Measurements from ENCODE around the gene APOL6. TPM values are rescaled to one million over a fixed set of nuclear protein-coding genes. Genes with fewer than 3 reads are reported as not detected.
A peak's percentile ranks its signal among the peaks of the same experiment; 100 is the strongest.
"Not testable (repeated sequence)": the region's sequence is repeated elsewhere in the genome, so short reads cannot be mapped to it uniquely, and the experiment has no call there.

Gene APOL6
- total RNA-seq, 1 donor, result 39.3 TPM

DNA sequence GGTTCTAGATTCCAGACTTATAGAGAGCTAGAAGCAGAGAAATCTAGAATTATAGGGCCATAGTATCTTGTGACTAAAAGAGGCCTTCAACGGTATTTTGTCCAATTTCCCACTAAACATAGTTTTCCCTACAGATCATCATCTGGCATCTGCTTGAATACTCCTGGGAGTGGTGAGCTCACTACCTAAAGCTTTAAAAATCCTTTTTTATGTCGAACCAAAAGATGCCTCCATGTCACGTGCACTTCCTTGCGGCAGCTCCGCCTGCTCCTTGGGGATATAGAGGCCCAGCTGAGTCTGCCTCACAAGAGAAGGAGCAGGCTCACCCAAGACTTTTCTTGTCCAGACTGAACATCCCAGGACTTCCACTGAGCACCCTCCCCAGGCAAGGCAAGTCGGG, 26.8 kb upstream of the APOL6 start:
- H3K4me3 ChIP-seq (ENCODE audit: low read depth, low read length), result no peak overlapping the region
- no peak for DNase-seq (ENCODE audit: low read depth)
- no peak for TF ChIP-seq CTCF (IDR thresholded peaks at IDR 0.05; ENCODE audit: insufficient read depth, low read depth, low read length)

- H3K4me3 ChIP-seq (ENCODE audit: low read depth, low read length), result no peak overlapping the region
- DNase-seq (ENCODE audit: low read depth), result no peak
- no peak for TF ChIP-seq CTCF (IDR thresholded peaks at IDR 0.05; ENCODE audit: insufficient read depth, low read depth, low read length)
Observed at GRCh38 chr22:35622191-35622913, 25.9 kb upstream of the APOL6 start.

DNA sequence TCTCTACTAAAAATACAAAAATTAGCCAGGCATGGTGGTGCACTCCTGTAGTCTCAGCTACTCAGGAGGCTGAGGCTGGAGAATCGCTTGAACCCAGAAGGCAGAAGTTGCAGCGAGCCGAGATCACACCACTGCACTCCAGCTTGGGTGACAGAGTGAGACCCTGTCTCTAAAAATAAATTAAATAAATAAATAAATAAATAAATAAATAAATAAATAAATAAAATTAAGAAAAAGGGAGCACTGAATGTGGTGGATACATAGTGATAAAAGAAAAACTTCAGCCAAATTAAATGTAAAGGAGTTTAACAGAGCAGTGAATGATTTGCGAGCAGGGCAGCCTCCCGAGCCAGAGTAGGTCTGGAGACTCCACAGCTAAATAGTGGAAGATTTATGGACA, 24.4 kb upstream of the APOL6 start:
- DNase-seq (ENCODE audit: low read depth), result not testable (repeated sequence)

DNA sequence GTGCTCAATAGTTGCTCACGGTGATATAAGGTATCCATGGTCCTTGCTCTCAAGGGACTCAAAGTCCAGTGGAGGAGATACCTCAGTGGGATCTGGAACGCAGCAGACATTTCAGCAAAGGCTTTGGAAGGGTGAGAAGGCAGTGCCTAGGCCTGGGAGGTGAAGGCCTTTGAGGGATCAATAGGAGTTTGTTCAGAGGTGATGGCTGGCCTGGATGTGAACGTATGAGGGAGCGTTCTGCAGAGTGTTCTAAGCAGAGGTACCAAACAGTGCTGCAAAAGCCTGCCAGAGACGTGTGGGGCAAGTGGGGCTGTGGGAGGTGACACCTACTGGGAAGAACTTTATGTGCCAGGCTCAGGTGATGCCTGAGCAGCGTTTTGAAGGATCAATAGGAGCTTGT, 23.7 kb upstream of the APOL6 start:
- no peak for DNase-seq (ENCODE audit: low read depth)
- H3K4me3 ChIP-seq (ENCODE audit: low read depth, low read length), result no peak overlapping the region
- no peak for TF ChIP-seq CTCF (IDR thresholded peaks at IDR 0.05; ENCODE audit: insufficient read depth, low read depth, low read length)

More for the DNA sequence above, 24.4 kb upstream of the APOL6 start:
- H3K4me3 ChIP-seq (ENCODE audit: low read depth, low read length), result not testable (repeated sequence)

- no peak for DNase-seq (ENCODE audit: low read depth)
- H3K4me3 ChIP-seq (ENCODE audit: low read depth, low read length), result no peak overlapping the region
- TF ChIP-seq CTCF (IDR thresholded peaks at IDR 0.05; ENCODE audit: insufficient read depth, low read depth, low read length), result no peak
Observed at GRCh38 chr22:35625763-35626432, 22.3 kb upstream of the APOL6 start.

GRCh38 chr22:35627267-35628041, 20.8 kb upstream of the APOL6 start:
- H3K4me3 ChIP-seq (ENCODE audit: low read depth, low read length), result peak overlapping the region; percentile 64
- peak; percentile 48 for TF ChIP-seq CTCF (IDR thresholded peaks at IDR 0.05; ENCODE audit: insufficient read depth, low read depth, low read length)
- peak; percentile 94 for DNase-seq (ENCODE audit: low read depth)

DNA sequence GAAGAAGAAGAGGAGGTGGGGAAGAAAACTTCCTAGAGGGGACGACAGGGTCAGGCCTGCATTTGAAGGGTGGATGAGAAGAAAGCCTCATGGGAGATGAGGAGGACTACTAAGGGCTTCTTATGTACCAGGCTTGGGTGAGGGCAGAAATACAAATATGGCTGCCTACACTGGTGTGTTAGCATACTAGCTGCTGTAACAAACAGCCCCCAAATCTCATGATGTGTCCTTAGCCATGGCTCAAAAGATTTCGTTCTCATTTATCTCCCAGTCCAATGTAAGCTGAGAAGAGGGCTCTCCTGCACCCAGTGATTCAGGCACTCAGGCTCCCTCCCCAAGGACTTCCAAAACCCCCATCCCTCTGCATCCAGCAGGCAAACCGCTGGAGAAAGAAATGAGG, 19.5 kb upstream of the APOL6 start:
- TF ChIP-seq CTCF (IDR thresholded peaks at IDR 0.05; ENCODE audit: insufficient read depth, low read depth, low read length), result no peak
- no peak for DNase-seq (ENCODE audit: low read depth)
- no peak overlapping the region for H3K4me3 ChIP-seq (ENCODE audit: low read depth, low read length)

Measured in fibroblast of villous mesenchyme (primary cell).